Panc1 (cell line): Measurements from ENCODE around the gene C11orf87.

Experiments used
- CTCF ChIP-seq: fragments of 450-650 bp; IDR thresholded peaks from 2 replicates; pipeline ENCODE4 v1.5.1; 2017; ENCODE audit warnings: mild to moderate bottlenecking
- POLR2AphosphoS5 ChIP-seq: IDR thresholded peaks from 2 replicates; pipeline ENCODE4 v1.6.1; 2012; ENCODE audit warnings: mild to moderate bottlenecking, low read depth, low read length, moderate library complexity

GRCh38 chr11:109443052-109443451 lies 21.1 kb downstream of the C11orf87 start:
- TF ChIP-seq POLR2AphosphoS5 (no peak), CTCF (no peak)
